Neural cell (in vitro differentiated cells): Measurements from ENCODE around the gene PHIP. TPM values are rescaled to one million over a fixed set of nuclear protein-coding genes. Genes with fewer than 3 reads are reported as not detected.

Experiments
- H2AFZ ChIP-seq: fragments of 200-600, 300-800 bp; sonication (generic), shearing (Covaris generic); 2 replicates; pipeline ENCODE4 v1.6.0; 2014; ENCODE audit warnings: low read depth, mild to moderate bottlenecking, antibody characterized with exemption, low read length, moderate library complexity
- H3F3A ChIP-seq: fragments of 200-600 bp; shearing (Covaris generic); 2 replicates; pipeline ENCODE4 v1.6.1; 2016; ENCODE audit warnings: mild to moderate bottlenecking, moderate library complexity, mixed read lengths, antibody characterized with exemption, low read length; ENCODE audit not compliant: insufficient read depth, poor library complexity, severe bottlenecking
- H3K27ac ChIP-seq: fragments of 200-600, 300-800 bp; sonication (generic), shearing (Covaris generic); 2 replicates; pipeline ENCODE4 v1.5.1; 2014; ENCODE audit warnings: mild to moderate bottlenecking, low read length, moderate library complexity
- H3K27me3 ChIP-seq: fragments of 300-800, 200-600 bp; sonication (generic), shearing (Covaris generic); 2 replicates; pipeline ENCODE4 v1.6.0; 2014; ENCODE audit warnings: mild to moderate bottlenecking, low read depth, low read length, moderate library complexity; ENCODE audit not compliant: insufficient read depth
- H3K36me3 ChIP-seq: fragments of 300-800, 200-600 bp; sonication (generic), shearing (Covaris generic); 2 replicates; pipeline ENCODE4 v1.5.1; 2014; ENCODE audit warnings: mild to moderate bottlenecking, antibody characterized with exemption, low read length, moderate library complexity; ENCODE audit not compliant: insufficient read depth
- H3K4me2 ChIP-seq: fragments of 300-800, 200-600 bp; sonication (generic), shearing (Covaris generic); 2 replicates; pipeline ENCODE4 v1.6.0; 2014; ENCODE audit warnings: mild to moderate bottlenecking, low read length
- H3K4me3 ChIP-seq: fragments of 300-800, 200-600 bp; sonication (generic), shearing (Covaris generic); 2 replicates; pipeline ENCODE4 v1.5.1; 2014; ENCODE audit warnings: mild to moderate bottlenecking, low read length, moderate library complexity
- H3K79me2 ChIP-seq: fragments of 200-600 bp; shearing (Covaris generic); replicated peaks from 2 replicates; pipeline ENCODE4 v1.6.0; 2014; ENCODE audit warnings: mild to moderate bottlenecking, low read length, moderate library complexity; ENCODE audit not compliant: insufficient read depth
- H3K9ac ChIP-seq: fragments of 300-800, 200-600 bp; sonication (generic), shearing (Covaris generic); 2 replicates; pipeline ENCODE4 v1.6.1; 2016; ENCODE audit warnings: mild to moderate bottlenecking, low read length, mixed read lengths
- H3K9me2 ChIP-seq: fragments of 200-600 bp; shearing (Covaris generic); 2 replicates; pipeline ENCODE4 v1.6.1; 2016; ENCODE audit warnings: mild to moderate bottlenecking, low read length, mixed read lengths; ENCODE audit not compliant: insufficient read depth
- H3K9me3 ChIP-seq: fragments of 200-600, 300-800 bp; sonication (generic), shearing (Covaris generic); 2 replicates; pipeline ENCODE4 v1.6.1; 2016; ENCODE audit warnings: mild to moderate bottlenecking, mixed run types, low read length, moderate library complexity, mixed read lengths
- H4K20me1 ChIP-seq: fragments of 200-600 bp; shearing (Covaris generic); 2 replicates; pipeline ENCODE4 v1.6.1; 2016; ENCODE audit warnings: mild to moderate bottlenecking, mixed run types; ENCODE audit not compliant: insufficient read depth
- EP300 ChIP-seq: fragments of 450-650 bp; conservative IDR thresholded peaks from 2 replicates; pipeline ENCODE4 v1.6.1; 2014; ENCODE audit warnings: antibody characterized with exemption, mild to moderate bottlenecking, moderate library complexity; ENCODE audit not compliant: poor library complexity, severe bottlenecking
- EZH2 ChIP-seq: fragments of 200-600, 300-800 bp; shearing (Covaris generic), sonication (generic); IDR thresholded peaks from 2 replicates; pipeline ENCODE4 v1.6.1; 2014; ENCODE audit warnings: antibody characterized with exemption, low read length, borderline replicate concordance, mild to moderate bottlenecking; ENCODE audit not compliant: insufficient read depth, poor library complexity, severe bottlenecking
- MXI1 ChIP-seq: fragments of 450-650 bp; conservative IDR thresholded peaks from 2 replicates; pipeline ENCODE4 v1.6.1; 2014; ENCODE audit warnings: antibody characterized with exemption, mild to moderate bottlenecking; ENCODE audit not compliant: poor library complexity, severe bottlenecking
- POLR2AphosphoS5 ChIP-seq: IDR thresholded peaks from 2 replicates; pipeline ENCODE4 v1.6.1; 2012
- RAD21 ChIP-seq: fragments of 450-650 bp; conservative IDR thresholded peaks from 2 replicates; pipeline ENCODE4 v1.6.1; 2014; ENCODE audit warnings: antibody characterized with exemption, mild to moderate bottlenecking, moderate library complexity
- SMC3 ChIP-seq: fragments of 450-650 bp; conservative IDR thresholded peaks from 2 replicates; pipeline ENCODE4 v1.6.1; 2014; ENCODE audit warnings: antibody characterized with exemption, mild to moderate bottlenecking, moderate library complexity; ENCODE audit not compliant: poor library complexity
- TAF1 ChIP-seq: IDR thresholded peaks from 2 replicates; pipeline ENCODE4 v1.6.1; 2012; ENCODE audit warnings: low read depth
- polyA plus RNA-seq: library from polyadenylated mRNA; depleted of rRNA; stranded (reverse); fragments of >200 nt; gene quantifications from 2 replicates; pipeline ENCODE4 v1.2.3, GENCODE V29; 2014
- TF ChIP-seq, protein P1 (sequence below): IDR thresholded peaks from 2 replicates; pipeline ENCODE4 v1.6.1; 2012; ENCODE audit warnings: borderline replicate concordance
- TF ChIP-seq, protein P2 (sequence below): fragments of 450-650 bp; IDR thresholded peaks from 2 replicates; pipeline ENCODE4 v1.5.1; 2014; ENCODE audit warnings: antibody characterized with exemption, mild to moderate bottlenecking, moderate library complexity; ENCODE audit not compliant: poor library complexity, severe bottlenecking

Gene PHIP
- polyA plus RNA-seq, 1 donor from 2014 or later: 50.8 TPM

DNA sequence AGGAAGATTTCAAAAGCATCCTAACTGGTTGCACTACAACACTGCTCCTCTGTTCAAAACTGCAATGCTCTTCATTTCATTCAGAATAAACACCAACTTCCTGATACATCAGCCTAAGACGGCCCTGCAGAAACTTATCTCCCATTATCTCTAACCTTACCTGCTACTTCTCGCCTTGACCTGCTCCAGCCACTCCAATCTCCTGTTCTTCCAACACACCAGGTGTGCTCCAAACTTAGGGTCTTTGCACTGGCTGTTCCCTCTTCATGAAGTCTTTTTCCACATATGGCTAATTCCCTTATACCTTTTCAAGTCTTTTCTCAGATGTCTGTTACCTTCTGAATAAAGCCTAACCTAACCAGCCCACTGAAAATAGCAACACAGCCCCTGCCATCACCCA is 32.1 kb downstream of the PHIP start:
- H3K4me3 ChIP-seq: no peak overlapping the region

DNA sequence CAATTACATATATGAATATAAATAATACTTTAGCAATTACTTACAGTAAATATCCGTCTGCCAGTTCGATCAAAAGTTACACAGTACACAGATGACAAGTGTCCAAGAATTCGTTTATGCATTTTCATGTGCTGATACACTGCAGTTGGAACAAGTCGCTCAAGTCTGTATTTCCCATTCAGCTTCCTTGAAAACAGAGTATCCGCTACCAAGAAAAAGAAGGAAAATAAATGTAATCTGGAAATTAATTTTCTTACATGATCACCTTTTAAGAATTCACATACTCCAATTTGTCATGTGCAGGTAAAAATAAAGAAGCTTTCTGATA is 35.3 kb downstream of the PHIP start:
- peaks cover 49% of the 10 kb centered on the region for H3K79me2 ChIP-seq
- H3K27me3 ChIP-seq: no peaks in the 10 kb centered on the region
- no peak overlapping the region for H3K4me2 ChIP-seq
- no peak overlapping the region for H2AFZ ChIP-seq
- H3K9me3 ChIP-seq: no peaks in the 10 kb centered on the region
- no peak overlapping the region for H3K27ac ChIP-seq
- H3F3A ChIP-seq: no peaks in the 10 kb centered on the region
- no peaks in the 10 kb centered on the region for H4K20me1 ChIP-seq
- TF ChIP-seq POLR2AphosphoS5: no peak
- TF ChIP-seq, protein P1, sequence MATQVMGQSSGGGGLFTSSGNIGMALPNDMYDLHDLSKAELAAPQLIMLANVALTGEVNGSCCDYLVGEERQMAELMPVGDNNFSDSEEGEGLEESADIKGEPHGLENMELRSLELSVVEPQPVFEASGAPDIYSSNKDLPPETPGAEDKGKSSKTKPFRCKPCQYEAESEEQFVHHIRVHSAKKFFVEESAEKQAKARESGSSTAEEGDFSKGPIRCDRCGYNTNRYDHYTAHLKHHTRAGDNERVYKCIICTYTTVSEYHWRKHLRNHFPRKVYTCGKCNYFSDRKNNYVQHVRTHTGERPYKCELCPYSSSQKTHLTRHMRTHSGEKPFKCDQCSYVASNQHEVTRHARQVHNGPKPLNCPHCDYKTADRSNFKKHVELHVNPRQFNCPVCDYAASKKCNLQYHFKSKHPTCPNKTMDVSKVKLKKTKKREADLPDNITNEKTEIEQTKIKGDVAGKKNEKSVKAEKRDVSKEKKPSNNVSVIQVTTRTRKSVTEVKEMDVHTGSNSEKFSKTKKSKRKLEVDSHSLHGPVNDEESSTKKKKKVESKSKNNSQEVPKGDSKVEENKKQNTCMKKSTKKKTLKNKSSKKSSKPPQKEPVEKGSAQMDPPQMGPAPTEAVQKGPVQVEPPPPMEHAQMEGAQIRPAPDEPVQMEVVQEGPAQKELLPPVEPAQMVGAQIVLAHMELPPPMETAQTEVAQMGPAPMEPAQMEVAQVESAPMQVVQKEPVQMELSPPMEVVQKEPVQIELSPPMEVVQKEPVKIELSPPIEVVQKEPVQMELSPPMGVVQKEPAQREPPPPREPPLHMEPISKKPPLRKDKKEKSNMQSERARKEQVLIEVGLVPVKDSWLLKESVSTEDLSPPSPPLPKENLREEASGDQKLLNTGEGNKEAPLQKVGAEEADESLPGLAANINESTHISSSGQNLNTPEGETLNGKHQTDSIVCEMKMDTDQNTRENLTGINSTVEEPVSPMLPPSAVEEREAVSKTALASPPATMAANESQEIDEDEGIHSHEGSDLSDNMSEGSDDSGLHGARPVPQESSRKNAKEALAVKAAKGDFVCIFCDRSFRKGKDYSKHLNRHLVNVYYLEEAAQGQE: no peak
- no peak overlapping the region for H3K4me3 ChIP-seq
- no peak overlapping the region for H3K9ac ChIP-seq
- H3K9me2 ChIP-seq: no peaks in the 10 kb centered on the region
- no peaks in the 10 kb centered on the region for H3K36me3 ChIP-seq

More for the DNA sequence above, 32.1 kb downstream of the PHIP start:
- Histone ChIP-seq H3K79me2 (peaks cover 46% of the 10 kb centered on the region), H3K4me2 (no peak overlapping the region), H4K20me1 (no peaks in the 10 kb centered on the region), H3K9me2 (no peaks in the 10 kb centered on the region), H3K9ac (no peak overlapping the region), H3K27ac (no peak overlapping the region), H2AFZ (no peak overlapping the region), H3K36me3 (no peaks in the 10 kb centered on the region), H3F3A (no peaks in the 10 kb centered on the region), H3K27me3 (no peaks in the 10 kb centered on the region), H3K9me3 (no peaks in the 10 kb centered on the region)
- TF ChIP-seq, protein P1: no peak
- no peak for TF ChIP-seq TAF1
- no peak for TF ChIP-seq SMC3
- TF ChIP-seq RAD21: no peak
- no peak for TF ChIP-seq POLR2AphosphoS5
- TF ChIP-seq, protein P2, sequence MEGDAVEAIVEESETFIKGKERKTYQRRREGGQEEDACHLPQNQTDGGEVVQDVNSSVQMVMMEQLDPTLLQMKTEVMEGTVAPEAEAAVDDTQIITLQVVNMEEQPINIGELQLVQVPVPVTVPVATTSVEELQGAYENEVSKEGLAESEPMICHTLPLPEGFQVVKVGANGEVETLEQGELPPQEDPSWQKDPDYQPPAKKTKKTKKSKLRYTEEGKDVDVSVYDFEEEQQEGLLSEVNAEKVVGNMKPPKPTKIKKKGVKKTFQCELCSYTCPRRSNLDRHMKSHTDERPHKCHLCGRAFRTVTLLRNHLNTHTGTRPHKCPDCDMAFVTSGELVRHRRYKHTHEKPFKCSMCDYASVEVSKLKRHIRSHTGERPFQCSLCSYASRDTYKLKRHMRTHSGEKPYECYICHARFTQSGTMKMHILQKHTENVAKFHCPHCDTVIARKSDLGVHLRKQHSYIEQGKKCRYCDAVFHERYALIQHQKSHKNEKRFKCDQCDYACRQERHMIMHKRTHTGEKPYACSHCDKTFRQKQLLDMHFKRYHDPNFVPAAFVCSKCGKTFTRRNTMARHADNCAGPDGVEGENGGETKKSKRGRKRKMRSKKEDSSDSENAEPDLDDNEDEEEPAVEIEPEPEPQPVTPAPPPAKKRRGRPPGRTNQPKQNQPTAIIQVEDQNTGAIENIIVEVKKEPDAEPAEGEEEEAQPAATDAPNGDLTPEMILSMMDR: no peak
- no peak for TF ChIP-seq EP300
- no peak for TF ChIP-seq EZH2
- TF ChIP-seq MXI1: no peak
